ENCODE results near the gene DNAAF8.

GRCh38 chr16:4684763-4685162 lies 49.6 kb upstream of the DNAAF8 start:
- TF ChIP-seq FOXJ3 (CRISPR knock-in tag; IDR thresholded peaks at IDR 0.05) (no peak), SIN3A (IDR thresholded peaks at IDR 0.05; ENCODE audit: borderline replicate concordance, low read depth, low read length) (no peak), CTCF (IDR thresholded peaks at IDR 0.05) (no peak), TAF1 (IDR thresholded peaks at IDR 0.05; ENCODE audit: borderline replicate concordance, low read depth, low read length) (no peak), TCF12 (IDR thresholded peaks at IDR 0.05) (no peak), RFX5 (IDR thresholded peaks at IDR 0.05; ENCODE audit: low read length) (no peak), SMC3 (IDR thresholded peaks at IDR 0.05; ENCODE audit: low read depth, low read length) (no peak), GABPA (IDR thresholded peaks at IDR 0.05; ENCODE audit: low read depth) (no peak), NFIC (IDR thresholded peaks at IDR 0.05; ENCODE audit: borderline replicate concordance) (no peak), IRF3 (IDR thresholded peaks at IDR 0.05; ENCODE audit: low read depth, low read length) (no peak), CHD2 (IDR thresholded peaks at IDR 0.05; ENCODE audit: low read length, partially characterized antibody) (no peak), TEAD4 (IDR thresholded peaks at IDR 0.05; ENCODE audit: borderline replicate concordance, insufficient read depth) (no peak), REST (IDR thresholded peaks at IDR 0.05; ENCODE audit: low read depth, low read length) (no peak)

Data from SK-N-SH (cell line).